Upper lobe of right lung (tissue), 1 donor: ENCODE results near the gene TBCD. TPM values are rescaled to one million over a fixed set of nuclear protein-coding genes. Genes with fewer than 3 reads are reported as not detected.

ENCODE experiments used
- ATAC-seq: fragments of 200-7000 bp; cut with Tn5 transposase; one replicate; pipeline ENCODE4 v1.9.1; 2020; ENCODE audit warnings: mild to moderate bottlenecking, moderate library complexity
- DNase-seq: peaks from one replicate; pipeline ENCODE4 v3.0.0-alpha.2; 2020
- H3K27ac ChIP-seq: fragments of 200-600 bp; one replicate; pipeline ENCODE4 v1.8.0; 2022
- H3K27me3 ChIP-seq: fragments of 200-600 bp; one replicate; pipeline ENCODE4 v1.8.0; 2022; ENCODE audit warnings: mild to moderate bottlenecking
- H3K36me3 ChIP-seq: fragments of 200-600 bp; one replicate; pipeline ENCODE4 v1.8.0; 2022
- H3K4me1 ChIP-seq: fragments of 200-600 bp; one replicate; pipeline ENCODE4 v1.8.0; 2022
- H3K4me3 ChIP-seq: fragments of 200-600 bp; one replicate; pipeline ENCODE4 v1.8.0; 2022; ENCODE audit warnings: mild to moderate bottlenecking
- H3K9me3 ChIP-seq: fragments of 200-600 bp; one replicate; pipeline ENCODE4 v1.8.0; 2022
- CTCF ChIP-seq: fragments of 200-600 bp; IDR thresholded peaks from one replicate; pipeline ENCODE4 v1.8.0; 2022; ENCODE audit warnings: antibody characterized with exemption
- intact Hi-C: fragments of 100-400 bp; cut with DNase I; formaldehyde crosslinking; loops from one replicate; pipeline ENCODE4 v1.11.0; 2022
- total RNA-seq: library from RNA; stranded (reverse); fragmentation: NEBNext Ultra II Directional; extraction: Animal tissue kit (Norgen Biotek cat#: 25700); gene quantifications from one replicate; pipeline ENCODE4 v1.2.1, GENCODE V29; 2021
- donor health status: DM: no; HTN: yes; CAD: no; lungs with severe emphysema.

The TBCD gene
- total RNA-seq, 1 donor from 2014 or later, result 84.5 TPM

GRCh38 chr17:82882715-82883418, 131.0 kb downstream of the TBCD start:
- peak overlapping the region; percentile 78 for H3K27ac ChIP-seq
- peaks cover 71% of the 10 kb centered on the region for H3K4me1 ChIP-seq

GRCh38 chr17:82883419-82884031, 131.7 kb downstream of the TBCD start:
- H3K9me3 ChIP-seq, result no peaks in the 10 kb centered on the region
- no peak for DNase-seq
- no peak overlapping the region for H3K4me3 ChIP-seq
- TF ChIP-seq CTCF, result no peak
- ATAC-seq, result no peak
- H3K36me3 ChIP-seq, result no peaks in the 10 kb centered on the region
- H3K27me3 ChIP-seq, result no peaks in the 10 kb centered on the region
- H3K27ac ChIP-seq, result peak overlapping the region; percentile 78
- intact Hi-C loops, result no loop called here
- peaks cover 64% of the 10 kb centered on the region for H3K4me1 ChIP-seq

More at GRCh38 chr17:82882715-82883418, 131.0 kb downstream of the TBCD start:
- H3K27me3 ChIP-seq, result no peaks in the 10 kb centered on the region
- H3K4me3 ChIP-seq, result no peak overlapping the region
- DNase-seq, result peak; percentile 89
- intact Hi-C loops, result no loop called here
- no peaks in the 10 kb centered on the region for H3K9me3 ChIP-seq
- peak; percentile 79 for ATAC-seq
- H3K36me3 ChIP-seq, result no peaks in the 10 kb centered on the region
- no peak for TF ChIP-seq CTCF

GRCh38 chr17:82884341-82884969, 132.6 kb downstream of the TBCD start:
- H3K27ac ChIP-seq, result peak overlapping the region; percentile 17
- H3K27me3 ChIP-seq, result no peaks in the 10 kb centered on the region
- H3K9me3 ChIP-seq, result no peaks in the 10 kb centered on the region
- no peak for ATAC-seq
- no peak for DNase-seq
- H3K4me1 ChIP-seq, result peaks cover 55% of the 10 kb centered on the region
- no peak overlapping the region for H3K4me3 ChIP-seq
- TF ChIP-seq CTCF, result no peak
- no peaks in the 10 kb centered on the region for H3K36me3 ChIP-seq
- intact Hi-C loops, result no loop called here

DNA sequence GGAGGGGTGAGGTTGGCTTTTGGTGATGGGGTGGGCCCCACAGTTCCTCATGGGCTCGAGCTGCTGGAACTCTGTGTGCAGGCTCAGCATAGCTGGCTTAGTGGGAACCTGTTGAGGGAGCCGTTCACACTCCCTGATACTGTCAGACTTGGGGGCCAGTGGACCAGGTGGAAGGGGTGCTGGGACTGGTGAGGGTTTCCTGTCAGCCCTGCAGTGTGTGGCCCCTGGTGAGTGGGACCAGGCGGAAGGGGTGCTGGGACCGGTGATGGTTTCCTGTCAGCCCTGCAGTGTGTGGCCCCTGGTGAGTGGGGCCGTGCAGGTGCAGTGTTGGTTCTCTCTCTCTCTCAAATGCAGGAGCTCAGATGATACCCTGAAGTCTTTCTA, 133.1 kb downstream of the TBCD start:
- DNase-seq (no peak), ATAC-seq (no peak)
- no peaks in the 10 kb centered on the region for H3K9me3 ChIP-seq
- no peak for TF ChIP-seq CTCF
- H3K36me3 ChIP-seq, result no peaks in the 10 kb centered on the region
- H3K27ac ChIP-seq, result peak overlapping the region; percentile 58
- H3K27me3 ChIP-seq, result no peaks in the 10 kb centered on the region
- H3K4me1 ChIP-seq, result peaks cover 52% of the 10 kb centered on the region
- no peak overlapping the region for H3K4me3 ChIP-seq
- intact Hi-C loops, result no loop called here

- Histone ChIP-seq H3K36me3 (no peaks in the 10 kb centered on the region), H3K27me3 (no peaks in the 10 kb centered on the region), H3K4me3 (no peak overlapping the region), H3K9me3 (no peaks in the 10 kb centered on the region), H3K27ac (peak overlapping the region; percentile 24), H3K4me1 (peaks cover 45% of the 10 kb centered on the region)
- ATAC-seq (no peak), DNase-seq (no peak)
- intact Hi-C loops, result no loop called here
- TF ChIP-seq CTCF, result no peak
These were observed 135.6 kb downstream of the TBCD start for GRCh38 chr17:82887255-82888164.
